HG03175 (cell line): ENCODE measurements around the gene CDK5RAP2.
"Not testable (repeated sequence)": the region's sequence is repeated elsewhere in the genome, so short reads cannot be mapped to it uniquely, and the experiment has no call there.

Source experiments
- ATAC-seq: cut with Tn5 transposase; IDR thresholded peaks from one replicate; pipeline ENCODE4 v1.9.1; 2021; ENCODE audit warnings: mild to moderate bottlenecking, moderate library complexity; ENCODE audit not compliant: unreplicated experiment

Gene CDK5RAP2

DNA sequence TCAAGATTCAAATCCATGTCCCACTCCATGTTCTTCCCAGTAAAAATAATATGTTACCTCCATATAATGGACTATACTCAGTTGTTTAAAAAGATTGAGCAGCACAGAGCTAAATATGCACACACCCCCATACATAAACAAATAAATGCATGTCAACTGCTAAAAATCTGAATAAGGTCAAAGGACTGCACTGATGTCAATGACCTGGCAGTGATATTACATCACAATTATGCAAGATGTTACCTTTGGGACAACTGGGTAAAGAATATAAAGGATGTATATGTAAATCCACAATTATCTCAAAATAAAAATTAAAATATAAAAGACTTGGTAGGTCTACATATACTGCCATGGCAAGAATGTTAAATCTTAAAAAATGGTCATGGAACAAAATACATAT, 57.9 kb downstream of the CDK5RAP2 start:
- no peak for ATAC-seq

DNA sequence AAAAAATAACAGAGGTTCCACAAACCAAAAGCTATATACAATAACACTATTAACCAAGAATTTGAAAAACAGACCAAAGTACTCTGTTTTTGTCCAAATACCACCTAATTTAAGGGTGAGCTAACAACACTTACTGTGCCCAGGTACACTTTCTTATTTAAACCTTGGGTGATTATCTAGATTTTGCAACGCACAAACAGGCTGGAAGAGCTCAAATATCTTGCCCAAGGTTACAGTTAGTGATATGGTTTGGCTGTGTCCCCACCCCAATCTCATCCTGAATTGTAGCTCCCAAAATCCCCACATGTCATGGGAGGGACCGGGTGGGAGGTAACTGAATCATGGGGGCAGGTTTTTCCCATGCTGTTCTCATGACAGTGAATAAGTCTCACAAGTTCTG, 58.9 kb downstream of the CDK5RAP2 start:
- ATAC-seq, result no peak

DNA sequence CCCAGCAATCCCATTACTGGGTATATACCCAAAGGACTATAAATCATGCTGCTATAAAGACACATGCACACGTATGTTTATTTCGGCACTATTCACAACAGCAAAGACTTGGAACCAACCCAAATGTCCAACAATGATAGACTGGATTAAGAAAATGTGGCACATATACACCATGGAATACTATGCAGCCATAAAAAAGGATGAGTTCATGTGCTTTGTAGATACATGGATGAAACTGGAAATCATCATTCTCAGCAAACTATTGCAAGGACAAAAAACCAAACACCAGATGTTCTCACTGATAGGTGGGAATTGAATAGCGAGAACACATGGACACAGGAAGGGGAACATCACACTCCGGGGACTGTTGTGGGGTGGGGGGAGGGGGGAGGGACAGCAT, 64.0 kb downstream of the CDK5RAP2 start:
- ATAC-seq, result not testable (repeated sequence)

DNA sequence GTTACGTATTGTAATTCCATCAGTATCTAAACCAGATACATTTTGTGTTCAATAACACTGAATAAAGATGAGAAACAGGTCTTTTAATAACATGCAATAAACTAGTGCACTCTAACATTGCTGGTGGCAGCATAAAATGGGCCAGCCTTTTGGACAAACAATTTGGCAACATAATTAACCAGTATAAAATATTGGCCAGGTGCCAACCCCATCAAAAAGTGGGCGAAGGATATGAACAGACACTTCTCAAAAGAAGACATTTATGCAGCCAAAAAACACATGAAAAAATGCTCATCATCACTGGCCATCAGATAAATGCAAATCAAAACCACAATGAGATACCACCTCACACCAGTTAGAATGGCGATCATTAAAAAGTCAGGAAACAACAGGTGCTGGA, 64.5 kb downstream of the CDK5RAP2 start:
- not testable (repeated sequence) for ATAC-seq

DNA sequence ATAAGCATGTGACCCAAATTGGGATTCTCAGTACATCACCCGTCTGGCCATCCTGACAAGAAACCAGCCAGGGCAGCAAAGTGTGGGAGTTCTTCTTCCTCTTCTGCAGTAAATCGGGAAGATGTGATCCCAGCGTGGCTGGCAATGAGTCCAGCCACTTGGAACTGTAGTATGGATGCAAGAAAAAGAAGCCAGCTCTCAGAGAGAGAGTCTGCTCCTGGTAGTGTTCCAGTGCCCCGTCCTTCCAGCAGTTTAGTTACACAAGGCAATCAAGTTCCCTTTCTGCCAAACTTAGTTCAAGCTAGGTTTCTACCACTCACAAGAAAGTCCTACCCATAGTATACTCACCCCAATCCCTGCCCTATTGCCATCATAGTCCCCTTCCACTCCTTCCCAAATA, 65.6 kb downstream of the CDK5RAP2 start:
- no peak for ATAC-seq

DNA sequence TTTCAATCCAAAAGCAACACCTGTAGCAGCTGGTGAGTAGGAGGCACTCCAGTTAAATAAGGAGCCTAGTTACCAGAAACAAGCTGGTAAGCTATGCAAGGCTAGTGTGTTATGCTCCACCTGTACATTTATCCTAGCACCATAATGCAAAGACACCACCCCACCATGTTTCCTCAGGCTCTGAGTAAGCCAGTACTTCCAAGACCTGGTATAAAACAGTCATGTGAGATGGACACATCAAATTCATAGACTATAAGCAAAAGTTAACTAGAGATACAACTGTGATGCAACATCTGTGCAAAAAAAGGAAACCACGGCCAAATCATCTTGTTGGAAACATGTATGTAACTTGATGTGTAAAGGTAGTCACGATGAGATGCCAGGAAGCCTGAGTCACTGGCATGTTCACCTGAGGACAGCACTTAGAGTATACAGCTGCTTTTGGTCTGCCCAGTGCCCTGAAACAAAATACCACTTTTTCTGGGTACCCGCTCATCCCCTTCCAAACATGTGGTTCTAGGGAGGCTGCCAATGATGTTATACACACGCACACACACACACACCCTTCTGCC, 66.1 kb downstream of the CDK5RAP2 start:
- no peak for ATAC-seq

DNA sequence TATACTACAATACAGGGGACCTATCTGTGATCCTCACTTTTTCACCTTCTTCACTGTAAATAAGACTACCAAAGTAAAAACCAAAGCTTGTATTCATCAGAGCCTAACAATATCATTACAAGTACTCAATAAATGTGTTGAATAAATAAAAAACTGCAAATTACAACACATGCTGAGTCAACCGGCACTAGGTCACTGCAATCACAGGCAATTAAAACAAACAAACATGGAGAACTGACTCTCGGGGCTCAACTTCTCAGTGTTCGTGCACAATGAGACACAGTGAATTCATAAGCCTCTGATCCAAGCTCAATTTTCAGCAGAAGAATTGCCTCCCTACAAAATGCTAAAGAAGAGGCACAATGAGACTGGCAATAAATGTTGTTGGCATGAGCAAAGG, 69.2 kb downstream of the CDK5RAP2 start:
- ATAC-seq, result no peak

DNA sequence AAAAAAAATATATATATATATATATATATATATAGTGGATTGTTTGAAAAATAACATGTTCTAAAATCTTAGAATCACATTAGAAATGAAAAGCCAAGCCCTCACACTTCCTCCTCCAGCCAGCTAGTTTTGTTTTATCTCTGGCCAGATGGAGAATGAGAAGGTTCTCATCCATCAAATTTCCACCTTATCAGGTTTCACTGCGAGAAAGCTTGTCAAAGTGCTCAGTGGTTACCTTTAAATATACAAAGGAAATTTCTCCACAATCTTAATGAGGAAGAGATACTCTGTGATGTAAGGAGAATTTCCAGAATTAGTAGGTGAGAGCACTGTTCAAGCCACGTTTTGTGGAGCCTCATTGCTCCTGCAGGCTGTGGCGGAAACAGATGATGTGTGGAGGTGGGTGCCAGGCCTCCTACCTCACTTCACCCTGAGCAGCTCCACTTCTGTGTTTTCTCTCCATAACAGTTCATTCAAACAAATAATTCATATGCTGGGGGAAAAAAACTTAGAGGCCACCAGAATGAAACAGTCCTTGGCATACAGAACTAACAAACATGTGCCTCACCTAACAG, 71.9 kb downstream of the CDK5RAP2 start:
- ATAC-seq, result no peak

DNA sequence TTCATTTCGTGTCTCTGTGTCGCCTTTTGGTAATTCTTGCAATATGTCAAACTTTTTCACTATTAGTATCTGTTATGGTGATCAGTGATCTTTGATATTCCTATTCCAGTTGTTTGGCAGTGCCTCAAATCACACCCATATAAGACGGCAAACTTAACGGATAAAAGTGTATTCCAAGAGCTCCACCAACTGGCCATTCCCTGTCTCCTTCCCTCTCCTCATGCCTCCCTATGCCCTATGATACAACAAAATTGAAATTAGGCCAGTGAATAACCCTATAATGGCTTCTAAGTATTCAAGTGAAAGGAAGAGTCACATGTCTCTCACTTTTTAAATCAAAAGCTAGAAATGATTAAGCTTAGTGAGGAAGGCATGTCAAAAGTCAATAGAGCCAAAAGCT, 74.8 kb downstream of the CDK5RAP2 start:
- no peak for ATAC-seq

DNA sequence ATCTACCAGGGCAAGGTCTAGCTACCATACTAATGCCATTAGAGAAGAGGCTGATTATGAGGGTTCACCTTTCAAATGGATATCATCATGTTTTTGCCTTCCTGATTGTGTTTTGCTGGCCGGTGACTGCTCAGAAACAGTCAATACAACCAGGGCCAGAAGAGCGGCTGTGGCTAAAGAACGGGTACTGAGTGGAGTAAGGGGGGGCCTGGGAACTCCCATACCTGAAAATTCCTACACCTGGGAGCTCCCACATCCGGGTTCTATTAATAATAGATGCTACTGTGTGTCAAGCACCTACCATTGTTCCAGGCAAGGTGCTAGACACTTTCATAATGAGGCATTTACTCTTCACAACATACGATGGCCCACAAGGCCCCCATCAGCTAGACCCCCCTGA, 79.2 kb downstream of the CDK5RAP2 start:
- no peak for ATAC-seq

DNA sequence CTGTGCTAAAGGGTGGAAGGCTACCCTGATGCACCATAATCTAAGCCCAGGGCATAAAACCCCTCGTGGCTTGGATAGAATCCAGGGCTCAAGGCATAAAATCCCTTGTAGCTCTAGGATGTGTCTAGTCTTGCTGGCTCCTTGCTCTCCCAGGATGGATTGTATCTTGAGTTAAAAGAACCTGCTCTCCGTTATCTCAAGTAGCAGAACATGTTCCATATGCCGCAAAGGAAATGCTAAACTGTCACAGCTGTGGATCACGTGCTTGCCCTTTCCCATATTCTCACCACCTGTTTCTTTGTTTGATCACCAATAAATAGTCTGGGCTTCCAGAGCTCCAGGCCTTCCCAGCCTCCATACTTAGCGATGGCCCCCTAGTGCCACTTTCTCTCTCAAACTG, 82.1 kb downstream of the CDK5RAP2 start:
- ATAC-seq, result not testable (repeated sequence)

DNA sequence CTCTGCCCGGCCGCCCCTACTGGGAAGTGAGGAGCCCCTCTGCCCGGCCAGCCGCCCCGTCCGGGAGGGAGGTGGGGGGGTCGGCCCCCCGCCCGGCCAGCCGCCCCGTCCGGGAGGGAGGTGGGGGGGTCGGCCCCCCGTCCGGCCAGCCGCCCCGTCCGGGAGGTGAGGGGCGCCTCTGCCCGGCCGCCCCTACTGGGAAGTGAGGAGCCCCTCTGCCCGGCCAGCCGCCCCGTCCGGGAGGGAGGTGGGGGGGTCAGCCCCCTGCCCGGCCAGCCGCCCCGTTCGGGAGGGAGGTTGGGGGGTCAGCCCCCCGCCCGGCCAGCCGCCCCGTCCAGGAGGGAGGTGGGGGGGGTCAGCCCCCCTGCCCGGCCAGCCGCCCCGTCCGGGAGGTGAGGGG, 83.5 kb downstream of the CDK5RAP2 start:
- ATAC-seq, result not testable (repeated sequence)

DNA sequence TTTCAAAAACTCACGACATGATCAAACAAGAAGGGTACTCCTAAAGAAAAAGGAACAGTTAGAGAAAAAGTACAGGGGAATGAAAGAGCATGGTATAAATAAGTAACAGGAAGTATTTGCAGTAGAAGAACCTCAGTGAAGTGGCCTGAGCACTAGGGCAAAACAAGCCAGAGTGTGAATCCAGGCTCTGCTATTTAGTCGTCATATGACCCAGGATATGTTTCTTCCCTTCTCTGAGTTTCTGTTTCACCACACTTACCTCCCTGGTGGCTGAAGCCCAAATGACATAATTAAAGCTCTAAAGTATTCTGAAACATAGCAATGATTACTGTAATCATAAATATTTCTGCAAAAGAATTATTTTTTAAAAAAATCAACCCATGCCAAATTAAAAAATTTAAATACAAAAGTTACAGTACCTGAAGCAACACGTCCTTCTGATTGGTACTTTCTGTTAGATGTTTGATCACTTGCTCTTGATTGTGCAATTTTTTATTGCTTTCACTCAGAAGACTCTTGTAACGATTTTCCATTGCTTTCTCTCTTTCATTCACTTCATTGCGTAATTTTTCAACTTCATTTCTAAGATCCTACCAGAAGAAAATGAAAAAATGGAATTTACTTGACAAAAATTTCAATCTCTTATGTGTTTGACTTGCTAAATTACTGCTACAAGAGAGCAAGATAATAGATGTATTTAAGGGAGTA, 88.9 kb downstream of the CDK5RAP2 start:
- ATAC-seq, result peak; percentile 99

DNA sequence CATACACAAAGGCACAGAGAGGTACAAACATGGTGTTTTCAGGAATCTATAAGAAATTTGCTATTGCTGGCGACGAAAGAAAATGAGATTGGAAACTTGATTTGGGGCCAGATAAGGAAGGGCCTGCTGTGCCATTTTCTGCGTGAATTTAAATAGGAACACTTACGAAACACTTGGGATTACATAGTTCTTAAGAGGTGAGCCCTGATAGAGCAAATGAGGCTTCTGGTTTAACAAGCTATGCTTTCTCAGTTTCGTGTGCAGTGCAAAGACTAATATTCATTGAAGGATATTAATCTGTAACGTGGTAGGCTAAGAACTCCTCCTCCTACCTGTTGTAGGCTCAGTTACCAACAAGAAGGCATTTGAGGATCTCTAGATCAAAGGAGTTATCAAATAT, 93.1 kb downstream of the CDK5RAP2 start:
- no peak for ATAC-seq

DNA sequence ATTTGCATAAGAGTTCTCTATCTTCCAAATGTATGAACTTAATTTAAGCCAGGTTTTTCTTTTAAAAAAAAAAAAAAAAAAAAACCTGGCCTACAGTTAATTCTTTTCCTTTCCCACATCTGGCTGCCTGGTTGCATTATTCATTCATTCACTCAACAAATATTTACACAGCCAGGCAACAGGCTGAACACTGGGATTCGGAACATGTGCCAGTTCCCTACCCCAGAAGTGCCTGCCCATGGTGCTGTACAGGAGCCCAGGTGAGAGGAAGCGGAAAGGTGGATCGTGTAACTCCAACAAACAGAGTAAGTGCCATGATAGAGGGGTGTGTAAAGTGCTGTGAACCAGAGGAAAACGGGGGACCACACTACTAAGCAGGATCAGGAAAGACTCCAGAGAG, 93.6 kb downstream of the CDK5RAP2 start:
- no peak for ATAC-seq

DNA sequence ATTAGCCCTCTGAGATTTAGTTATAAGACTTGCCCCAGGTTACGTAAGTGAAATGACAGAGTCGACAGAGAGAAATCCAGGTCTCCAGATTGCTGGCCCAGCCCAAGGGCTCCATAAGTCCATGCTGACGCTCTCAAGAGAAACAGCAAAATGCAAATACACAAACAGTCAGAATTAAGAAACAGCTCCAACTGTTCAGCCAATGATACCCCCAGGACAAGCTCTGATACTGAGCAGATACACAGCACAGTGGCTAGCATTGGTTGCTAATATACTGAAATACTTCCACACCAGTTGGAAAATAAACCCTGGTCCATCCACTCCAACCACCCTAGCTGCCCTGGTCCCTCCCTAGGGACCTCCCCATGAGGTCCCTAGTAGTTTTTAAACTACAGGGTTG, 94.2 kb downstream of the CDK5RAP2 start:
- ATAC-seq, result no peak

DNA sequence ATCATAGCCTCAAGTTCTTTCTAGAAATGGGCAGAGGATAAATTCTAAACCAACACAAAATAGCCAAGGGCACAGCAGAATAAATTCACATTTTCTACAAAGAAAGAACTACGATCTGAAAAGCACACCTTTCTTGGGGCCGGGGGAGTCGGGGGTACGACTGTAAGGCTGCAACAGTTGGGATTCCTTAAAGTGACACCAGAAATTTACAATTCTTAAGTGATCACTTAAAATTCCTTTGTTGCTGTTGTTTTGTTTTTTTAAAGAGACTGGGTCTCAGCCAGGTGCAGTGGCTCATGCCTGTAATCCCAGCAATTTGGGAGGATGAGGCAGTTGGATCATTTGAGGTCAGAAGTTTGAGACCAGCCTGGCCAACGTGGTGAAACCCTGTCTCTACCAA, 95.8 kb downstream of the CDK5RAP2 start:
- no peak for ATAC-seq

DNA sequence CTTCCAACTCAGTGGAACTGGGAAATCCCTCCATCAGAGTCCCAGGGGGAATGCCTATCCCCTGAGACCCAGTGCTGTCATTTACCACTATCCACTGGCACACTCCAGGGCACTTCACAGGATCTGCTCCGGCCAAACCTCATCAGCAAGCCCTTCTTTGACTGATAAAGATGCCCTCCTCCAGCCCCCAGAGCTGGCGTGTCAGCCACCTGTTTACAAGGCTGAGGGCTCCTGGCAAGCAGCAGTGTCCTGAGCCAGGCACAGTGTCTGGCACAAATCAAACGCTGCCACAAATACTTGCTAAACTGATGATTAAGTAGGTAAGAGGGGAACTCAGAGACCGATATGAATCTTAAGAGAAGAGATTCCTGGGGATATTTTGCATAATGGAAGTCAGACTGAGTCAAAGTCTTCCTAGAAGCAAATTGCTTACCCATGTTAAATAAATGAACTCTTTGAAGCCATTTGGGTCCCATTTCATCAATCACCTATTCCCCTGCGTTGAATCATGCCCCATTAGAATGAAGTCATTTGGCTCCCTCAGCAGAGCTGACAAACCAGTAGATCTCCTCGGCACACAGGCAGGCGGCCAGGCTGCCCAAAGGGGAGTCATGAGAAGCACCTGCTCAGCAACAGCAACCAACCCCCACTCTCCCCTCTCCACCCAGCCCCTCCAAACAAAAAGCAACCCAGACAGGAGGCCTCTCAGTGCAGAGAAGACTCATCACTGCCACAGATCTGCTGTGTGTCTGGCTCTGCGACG, 97.4 kb downstream of the CDK5RAP2 start:
- no peak for ATAC-seq

DNA sequence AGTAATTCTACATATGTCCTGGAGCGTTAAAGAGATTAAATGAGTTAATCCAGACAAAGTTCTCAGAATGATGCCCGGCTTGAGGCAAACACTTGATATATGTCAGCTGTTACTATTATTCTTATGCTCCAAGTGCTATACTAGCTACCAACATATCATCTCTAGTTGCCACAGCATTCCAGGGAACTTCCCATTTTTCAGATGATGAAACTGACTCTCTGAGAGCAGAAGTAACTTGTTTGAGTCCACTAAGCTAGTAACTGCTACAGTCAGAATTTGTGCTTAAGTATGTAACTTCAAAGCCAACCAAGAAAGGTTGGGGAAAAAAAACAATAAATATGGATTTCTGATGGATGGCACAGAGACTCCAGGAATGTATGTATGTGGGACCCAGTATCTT, 98.1 kb downstream of the CDK5RAP2 start:
- no peak for ATAC-seq

DNA sequence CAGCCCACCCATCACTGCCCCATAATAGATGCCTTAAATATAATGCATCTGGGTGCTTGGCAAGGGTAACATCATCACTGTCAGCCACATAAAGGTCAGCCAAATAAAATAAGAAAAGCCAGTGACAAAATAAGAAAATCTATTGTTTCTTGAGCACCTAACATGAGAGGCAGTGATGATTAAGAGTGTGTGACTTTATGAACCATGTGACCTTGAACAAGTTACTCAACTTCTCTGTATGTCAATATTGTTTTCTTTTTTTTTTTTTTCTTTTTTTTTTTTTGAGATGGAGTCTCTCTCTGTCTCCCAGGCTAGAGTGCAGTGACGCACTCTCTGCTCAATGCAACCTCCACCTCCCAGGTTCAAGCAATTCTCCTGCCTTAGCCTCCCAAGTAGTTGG, 98.7 kb downstream of the CDK5RAP2 start:
- ATAC-seq, result no peak

DNA sequence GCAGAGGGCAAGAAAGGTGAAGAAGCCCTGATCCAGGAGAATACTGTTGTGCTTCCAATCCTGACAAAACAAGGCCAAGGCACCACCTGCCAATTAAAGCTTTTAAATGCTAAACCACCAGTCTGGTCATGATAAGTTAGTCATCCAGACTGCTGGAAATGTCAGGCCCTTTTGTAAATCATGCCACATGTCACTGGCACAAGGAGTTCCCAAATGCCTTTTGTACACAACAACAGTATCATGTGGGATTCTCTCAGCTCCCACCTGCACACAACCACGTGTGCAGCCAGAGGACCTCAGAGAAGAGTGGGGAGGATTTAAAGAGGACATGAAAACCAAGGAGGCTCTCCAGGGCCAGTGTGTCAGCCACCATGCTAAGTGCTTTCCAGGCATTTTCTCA, 99.3 kb downstream of the CDK5RAP2 start:
- no peak for ATAC-seq

DNA sequence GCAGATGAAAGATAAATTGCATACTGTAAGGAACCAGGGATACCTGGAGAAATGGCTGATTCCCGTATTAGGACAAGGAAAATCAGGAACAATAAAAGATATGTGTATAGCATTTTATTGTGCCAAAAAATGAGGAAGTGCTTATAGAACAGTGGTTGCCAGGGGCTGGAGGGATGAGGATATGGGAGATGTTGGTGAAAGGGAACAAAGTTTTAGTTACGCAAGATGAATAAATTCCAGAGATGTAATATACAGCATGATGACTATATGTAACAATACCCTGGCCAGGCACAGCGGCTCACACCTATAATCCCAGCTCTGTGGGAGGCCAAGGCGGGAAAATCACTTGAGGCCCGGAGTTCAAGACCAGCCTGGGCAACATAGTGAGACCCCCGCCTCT, 101.8 kb downstream of the CDK5RAP2 start:
- ATAC-seq, result no peak
